A673 (cell line): Measurements from ENCODE around the gene LPP.

Experiments
- EZH2 ChIP-seq: fragments of 200-600 bp; sonication (generic); IDR thresholded peaks from 2 replicates; pipeline ENCODE4 v1.6.1; 2017; ENCODE audit warnings: borderline replicate concordance, low read depth, mild to moderate bottlenecking, mixed read lengths, antibody characterized with exemption, low read length; ENCODE audit not compliant: poor library complexity, severe bottlenecking
- TF ChIP-seq, protein P1 (sequence below): fragments of 300-800, 200-600 bp; sonication (generic); conservative IDR thresholded peaks from 2 replicates; pipeline ENCODE4 v1.5.1; 2017; ENCODE audit warnings: low read depth, mild to moderate bottlenecking, antibody characterized with exemption, low read length, moderate library complexity, mixed read lengths

DNA sequence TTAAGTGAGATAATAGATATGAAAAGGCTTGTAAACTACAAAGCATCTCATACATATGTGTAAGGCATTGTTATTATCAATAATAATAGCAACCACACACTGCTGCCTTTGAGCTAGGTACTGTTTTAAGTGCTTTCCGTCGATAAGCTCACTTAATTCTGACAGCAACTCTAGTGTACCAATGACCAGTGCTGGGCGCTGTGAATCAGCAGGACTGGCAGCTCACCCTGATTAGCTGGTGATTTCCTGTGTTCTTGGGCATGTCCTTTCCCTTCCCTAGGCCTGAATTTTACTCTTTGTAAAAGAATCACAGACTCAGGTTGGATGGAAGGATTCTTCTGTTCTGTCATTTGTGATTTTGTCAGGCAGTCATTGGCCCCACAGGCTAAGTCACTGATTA, 215.6 kb downstream of the LPP start:
- TF ChIP-seq, protein P1, sequence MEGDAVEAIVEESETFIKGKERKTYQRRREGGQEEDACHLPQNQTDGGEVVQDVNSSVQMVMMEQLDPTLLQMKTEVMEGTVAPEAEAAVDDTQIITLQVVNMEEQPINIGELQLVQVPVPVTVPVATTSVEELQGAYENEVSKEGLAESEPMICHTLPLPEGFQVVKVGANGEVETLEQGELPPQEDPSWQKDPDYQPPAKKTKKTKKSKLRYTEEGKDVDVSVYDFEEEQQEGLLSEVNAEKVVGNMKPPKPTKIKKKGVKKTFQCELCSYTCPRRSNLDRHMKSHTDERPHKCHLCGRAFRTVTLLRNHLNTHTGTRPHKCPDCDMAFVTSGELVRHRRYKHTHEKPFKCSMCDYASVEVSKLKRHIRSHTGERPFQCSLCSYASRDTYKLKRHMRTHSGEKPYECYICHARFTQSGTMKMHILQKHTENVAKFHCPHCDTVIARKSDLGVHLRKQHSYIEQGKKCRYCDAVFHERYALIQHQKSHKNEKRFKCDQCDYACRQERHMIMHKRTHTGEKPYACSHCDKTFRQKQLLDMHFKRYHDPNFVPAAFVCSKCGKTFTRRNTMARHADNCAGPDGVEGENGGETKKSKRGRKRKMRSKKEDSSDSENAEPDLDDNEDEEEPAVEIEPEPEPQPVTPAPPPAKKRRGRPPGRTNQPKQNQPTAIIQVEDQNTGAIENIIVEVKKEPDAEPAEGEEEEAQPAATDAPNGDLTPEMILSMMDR, result no peak
- no peak for TF ChIP-seq EZH2
